ENCODE measurements around the gene KRTAP10-10. TPM values are rescaled to one million over a fixed set of nuclear protein-coding genes. Genes with fewer than 3 reads are reported as not detected.

KRTAP10-10 gene
- polyA plus RNA-seq, 1 donor (not counting 4 experiments of a cell fraction or from before 2014, with no cell fraction given), result not detected

GRCh38 chr21:44653656-44654575, 16.8 kb downstream of the KRTAP10-10 start:
- no peak for TF ChIP-seq EZH2 (IDR thresholded peaks at IDR 0.05; ENCODE audit: low read length)
- no peak for TF ChIP-seq CTCF (optimal IDR thresholded peaks at IDR 0.05 in 1 of 3, IDR thresholded peaks at IDR 0.05 in 1 of 3, conservative IDR thresholded peaks at IDR 0.05 in 1 of 3; ENCODE audit: extremely low read depth in 1 of 3, insufficient read depth in 2 of 3, low read length in 3 of 3)
- no peak for FAIRE-seq
- H3K27me3 ChIP-seq (ENCODE audit: control insufficient read depth, extremely low read depth, insufficient read depth, low read length), result no peaks in the 10 kb centered on the region
- H3K79me2 ChIP-seq (ENCODE audit: control insufficient read depth, insufficient read depth, low read length), result no peaks in the 10 kb centered on the region
- no peaks in the 10 kb centered on the region for H3K9me1 ChIP-seq (ENCODE audit: control insufficient read depth, extremely low read depth, insufficient read depth, low read length)
- no peak for DNase-seq (ENCODE audit: low read depth, low spot score)
- no peak overlapping the region for H2AFZ ChIP-seq (ENCODE audit: control insufficient read depth, low read length)
- no peak overlapping the region for H3K27ac ChIP-seq (ENCODE audit: control insufficient read depth, insufficient read depth, low read length)
- no peak overlapping the region for H3K9ac ChIP-seq (ENCODE audit: control insufficient read depth, extremely low read depth, insufficient read depth, low read length)
- dilution Hi-C loops (cut with MboI; ENCODE audit: extremely low pct_ligation_motif_present, low sequenced_read_pairs), result no loop called here
- no peaks in the 10 kb centered on the region for H4K20me1 ChIP-seq (ENCODE audit: control insufficient read depth, extremely low read depth, insufficient read depth, low read length)
- H3K4me3 ChIP-seq (ENCODE audit: control insufficient read depth in 2 of 3, extremely low read depth in 1 of 3, insufficient read depth in 2 of 3, low read depth in 1 of 3, low read length in 3 of 3), result no peak overlapping the region
- H3K9me3 ChIP-seq (ENCODE audit: control insufficient read depth, low read depth, low read length), result no peaks in the 10 kb centered on the region
- H3K4me1 ChIP-seq (ENCODE audit: control insufficient read depth, extremely low read depth, insufficient read depth, low read length), result no peaks in the 10 kb centered on the region
- H3K4me2 ChIP-seq (ENCODE audit: control insufficient read depth, extremely low read depth, insufficient read depth, low read depth, low read length), result no peak overlapping the region
- no peaks in the 10 kb centered on the region for H3K36me3 ChIP-seq (ENCODE audit: control insufficient read depth in 2 of 2, extremely low read depth in 1 of 2, insufficient read depth in 2 of 2, low read length in 2 of 2)

GRCh38 chr21:44654576-44655175, 17.5 kb downstream of the KRTAP10-10 start, which contains the start of gene KRTAP12-4:
KRTAP12-4 (minus strand) TSS chr21:44654659; CDS start chr21:44654614, 45 bp downstream.
- no peak within 1 kb of the TSS for H3K4me3 ChIP-seq (ENCODE audit: control insufficient read depth in 2 of 3, extremely low read depth in 1 of 3, insufficient read depth in 2 of 3, low read depth in 1 of 3, low read length in 3 of 3)
- H2AFZ ChIP-seq (ENCODE audit: control insufficient read depth, low read length), result no peak within 1 kb of the TSS
- dilution Hi-C loops (cut with MboI; ENCODE audit: extremely low pct_ligation_motif_present, low sequenced_read_pairs), result no loop called here
- no peak within 1 kb of the TSS for H3K9ac ChIP-seq (ENCODE audit: control insufficient read depth, extremely low read depth, insufficient read depth, low read length)
- FAIRE-seq (no peak), DNase-seq (ENCODE audit: low read depth, low spot score) (no peak)
- no peaks in the 10 kb centered on the region for H3K27me3 ChIP-seq (ENCODE audit: control insufficient read depth, extremely low read depth, insufficient read depth, low read length)
- H3K4me1 ChIP-seq (ENCODE audit: control insufficient read depth, extremely low read depth, insufficient read depth, low read length), result no peaks in the 10 kb centered on the region
- no peaks in the 10 kb centered on the region for H3K9me1 ChIP-seq (ENCODE audit: control insufficient read depth, extremely low read depth, insufficient read depth, low read length)
- TF ChIP-seq CTCF (optimal IDR thresholded peaks at IDR 0.05 in 1 of 3, IDR thresholded peaks at IDR 0.05 in 1 of 3, conservative IDR thresholded peaks at IDR 0.05 in 1 of 3; ENCODE audit: extremely low read depth in 1 of 3, insufficient read depth in 2 of 3, low read length in 3 of 3) (no peak), EZH2 (IDR thresholded peaks at IDR 0.05; ENCODE audit: low read length) (no peak)
- H3K9me3 ChIP-seq (ENCODE audit: control insufficient read depth, low read depth, low read length), result no peaks in the 10 kb centered on the region
- no peaks in the 10 kb centered on the region for H3K79me2 ChIP-seq (ENCODE audit: control insufficient read depth, insufficient read depth, low read length)
- no peaks in the 10 kb centered on the region for H4K20me1 ChIP-seq (ENCODE audit: control insufficient read depth, extremely low read depth, insufficient read depth, low read length)
- H3K27ac ChIP-seq (ENCODE audit: control insufficient read depth, insufficient read depth, low read length), result no peak within 1 kb of the TSS
- no peaks in the 10 kb centered on the region for H3K36me3 ChIP-seq (ENCODE audit: control insufficient read depth in 2 of 2, extremely low read depth in 1 of 2, insufficient read depth in 2 of 2, low read length in 2 of 2)
- H3K4me2 ChIP-seq (ENCODE audit: control insufficient read depth, extremely low read depth, insufficient read depth, low read depth, low read length), result no peak within 1 kb of the TSS

Data from keratinocyte (primary cell).